CD4-positive, alpha-beta T cell treated with Interleukin-1 beta for 1 hour (primary cell): Measurements from ENCODE around the gene CACNG7.

Experiments used
- DNase-seq, 2 donors: peaks; one replicate each; pipeline ENCODE4 v3.0.0-alpha.2; 2020 to 2022

Gene CACNG7

GRCh38 chr19:53879140-53880081, 29.7 kb upstream of the CACNG7 start:
- peak; percentile 88 to 89 for DNase-seq

- DNase-seq: no peak
Measured at GRCh38 chr19:53880711-53881481, 28.2 kb upstream of the CACNG7 start.

GRCh38 chr19:53881482-53882390, 27.3 kb upstream of the CACNG7 start, which contains the start of gene PRKCG:
PRKCG (plus strand) TSS chr19:53882197; CDS start chr19:53882495, 298 bp downstream.
- DNase-seq: peak; percentile 71 to 72

GRCh38 chr19:53882391-53883050, 26.6 kb upstream of the CACNG7 start:
- no peak for DNase-seq

GRCh38 chr19:53883231-53883661, 25.8 kb upstream of the CACNG7 start:
- DNase-seq: peak; percentile 53 to 64

GRCh38 chr19:53883741-53884140, 25.3 kb upstream of the CACNG7 start:
- no peak for DNase-seq

- DNase-seq: no peak
Measured at GRCh38 chr19:53884256-53884655, 24.8 kb upstream of the CACNG7 start.

- no peak for DNase-seq
Measured at GRCh38 chr19:53885036-53885435, 24.0 kb upstream of the CACNG7 start.

GRCh38 chr19:53892301-53892980, 16.6 kb upstream of the CACNG7 start:
- no peak for DNase-seq

- DNase-seq: no peak
Measured at GRCh38 chr19:53892981-53893325, 16.1 kb upstream of the CACNG7 start.

- no peak for DNase-seq
Measured at GRCh38 chr19:53894707-53895106, 14.4 kb upstream of the CACNG7 start.

GRCh38 chr19:53896682-53897081, 12.4 kb upstream of the CACNG7 start:
- no peak for DNase-seq

GRCh38 chr19:53897459-53897858, 11.6 kb upstream of the CACNG7 start:
- no peak for DNase-seq

- DNase-seq: no peak
Measured at GRCh38 chr19:53898166-53898565, 10.9 kb upstream of the CACNG7 start.

GRCh38 chr19:53898636-53899341, 10.3 kb upstream of the CACNG7 start:
- no peak for DNase-seq

- no peak for DNase-seq
Measured at GRCh38 chr19:53900191-53900860, 8.8 kb upstream of the CACNG7 start.

GRCh38 chr19:53903055-53903680, 5.9 kb upstream of the CACNG7 start:
- DNase-seq: peak in 1 of 2 donors; percentile 45

GRCh38 chr19:53904909-53905308, 4.2 kb upstream of the CACNG7 start:
- no peak for DNase-seq

- DNase-seq: no peak
Measured at GRCh38 chr19:53905787-53906186, 3.3 kb upstream of the CACNG7 start.
